ENCODE data around the gene DLX6.

The DLX6 gene

GRCh38 chr7:96996958-96997511, 8.3 kb upstream of the DLX6 start:
- TF ChIP-seq CTCF (IDR thresholded peaks at IDR 0.05; ENCODE audit: low read depth, low read length, missing control alignments): no peak
- Histone ChIP-seq H3K27me3 (replicated peaks) (peaks cover 92% of the 10 kb centered on the region), H3K4me3 (ENCODE audit: low read depth, low read length) (no peak overlapping the region), H3K36me3 (replicated peaks) (no peaks in the 10 kb centered on the region), H3K27ac (no peak overlapping the region)
- in situ Hi-C loops (cut with HindIII; ENCODE audit: low pct_ligation_motif_present, low sequenced_read_pairs): no loop called here
- DNase-seq: no peak

- DNase-seq: no peak
- Histone ChIP-seq H3K27me3 (replicated peaks) (peaks cover 92% of the 10 kb centered on the region), H3K4me3 (ENCODE audit: low read depth, low read length) (no peak overlapping the region), H3K36me3 (replicated peaks) (no peaks in the 10 kb centered on the region), H3K27ac (no peak overlapping the region)
- TF ChIP-seq CTCF (IDR thresholded peaks at IDR 0.05; ENCODE audit: low read depth, low read length, missing control alignments): no peak
- in situ Hi-C loops (cut with HindIII; ENCODE audit: low pct_ligation_motif_present, low sequenced_read_pairs): no loop called here
Measured at GRCh38 chr7:96997512-96998032, 7.8 kb upstream of the DLX6 start.

- no peaks in the 10 kb centered on the region for H3K36me3 ChIP-seq (replicated peaks)
- in situ Hi-C loops (cut with HindIII; ENCODE audit: low pct_ligation_motif_present, low sequenced_read_pairs): no loop called here
- DNase-seq: no peak
- peaks cover 92% of the 10 kb centered on the region for H3K27me3 ChIP-seq (replicated peaks)
- no peak for TF ChIP-seq CTCF (IDR thresholded peaks at IDR 0.05; ENCODE audit: low read depth, low read length, missing control alignments)
- no peak overlapping the region for H3K4me3 ChIP-seq (ENCODE audit: low read depth, low read length)
- no peak overlapping the region for H3K27ac ChIP-seq
Measured at GRCh38 chr7:96998333-96998732, 7.0 kb upstream of the DLX6 start.

GRCh38 chr7:96998744-96999143, 6.6 kb upstream of the DLX6 start:
- no peak overlapping the region for H3K4me3 ChIP-seq (ENCODE audit: low read depth, low read length)
- in situ Hi-C loops (cut with HindIII; ENCODE audit: low pct_ligation_motif_present, low sequenced_read_pairs): no loop called here
- no peak for DNase-seq
- no peak for TF ChIP-seq CTCF (IDR thresholded peaks at IDR 0.05; ENCODE audit: low read depth, low read length, missing control alignments)
- H3K27me3 ChIP-seq (replicated peaks): peaks cover 92% of the 10 kb centered on the region
- H3K27ac ChIP-seq: no peak overlapping the region
- H3K36me3 ChIP-seq (replicated peaks): no peaks in the 10 kb centered on the region

- no peaks in the 10 kb centered on the region for H3K36me3 ChIP-seq (replicated peaks)
- no peak overlapping the region for H3K27ac ChIP-seq
- in situ Hi-C loops (cut with HindIII; ENCODE audit: low pct_ligation_motif_present, low sequenced_read_pairs): no loop called here
- no peak for DNase-seq
- TF ChIP-seq CTCF (IDR thresholded peaks at IDR 0.05; ENCODE audit: low read depth, low read length, missing control alignments): no peak
- H3K27me3 ChIP-seq (replicated peaks): peaks cover 95% of the 10 kb centered on the region
- no peak overlapping the region for H3K4me3 ChIP-seq (ENCODE audit: low read depth, low read length)
Measured at GRCh38 chr7:97001221-97001620, 4.1 kb upstream of the DLX6 start.
